ENCODE measurements around the gene ARID5B. TPM values are rescaled to one million over a fixed set of nuclear protein-coding genes. Genes with fewer than 3 reads are reported as not detected.

ARID5B gene
- total and polyA plus RNA-seq, 7 donors: 8.5 to 166 (median 75.9) TPM

DNA sequence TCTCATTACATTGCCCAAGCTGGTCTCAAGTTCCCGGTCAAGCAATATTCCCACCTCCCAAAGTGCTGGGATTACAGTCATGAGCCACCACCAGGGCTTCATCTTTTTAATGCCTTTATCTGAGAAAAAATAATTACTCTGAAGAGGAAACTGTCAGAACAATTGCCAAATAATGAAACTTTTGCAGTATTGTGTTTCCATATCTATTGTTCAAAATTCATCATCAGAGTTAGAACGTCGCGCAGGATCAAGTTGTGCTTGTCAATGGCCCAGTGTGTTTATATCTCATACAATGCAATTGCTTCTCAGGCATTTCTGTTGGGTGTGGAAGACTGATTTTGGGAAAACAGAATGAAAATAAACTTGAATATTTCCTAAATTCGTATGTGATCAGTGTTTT, 143.1 kb downstream of the ARID5B start:
- Histone ChIP-seq H3K4me3 (no peak overlapping the region), H3K4me1 (peaks cover 35% of the 10 kb centered on the region), H3K36me3 (ENCODE audit: insufficient read depth in 1 of 2, low read depth in 1 of 2) (no peaks in the 10 kb centered on the region), H3K27ac (peak overlapping the region; percentile 98), H3K9me3 (no peaks in the 10 kb centered on the region), H3K27me3 (ENCODE audit: insufficient read depth in 3 of 3, low read length in 2 of 3) (no peaks in the 10 kb centered on the region)
- no peak for ATAC-seq
- TF ChIP-seq, protein P1, sequence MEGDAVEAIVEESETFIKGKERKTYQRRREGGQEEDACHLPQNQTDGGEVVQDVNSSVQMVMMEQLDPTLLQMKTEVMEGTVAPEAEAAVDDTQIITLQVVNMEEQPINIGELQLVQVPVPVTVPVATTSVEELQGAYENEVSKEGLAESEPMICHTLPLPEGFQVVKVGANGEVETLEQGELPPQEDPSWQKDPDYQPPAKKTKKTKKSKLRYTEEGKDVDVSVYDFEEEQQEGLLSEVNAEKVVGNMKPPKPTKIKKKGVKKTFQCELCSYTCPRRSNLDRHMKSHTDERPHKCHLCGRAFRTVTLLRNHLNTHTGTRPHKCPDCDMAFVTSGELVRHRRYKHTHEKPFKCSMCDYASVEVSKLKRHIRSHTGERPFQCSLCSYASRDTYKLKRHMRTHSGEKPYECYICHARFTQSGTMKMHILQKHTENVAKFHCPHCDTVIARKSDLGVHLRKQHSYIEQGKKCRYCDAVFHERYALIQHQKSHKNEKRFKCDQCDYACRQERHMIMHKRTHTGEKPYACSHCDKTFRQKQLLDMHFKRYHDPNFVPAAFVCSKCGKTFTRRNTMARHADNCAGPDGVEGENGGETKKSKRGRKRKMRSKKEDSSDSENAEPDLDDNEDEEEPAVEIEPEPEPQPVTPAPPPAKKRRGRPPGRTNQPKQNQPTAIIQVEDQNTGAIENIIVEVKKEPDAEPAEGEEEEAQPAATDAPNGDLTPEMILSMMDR (IDR thresholded peaks at IDR 0.05): no peak
- no peak for DNase-seq
- 83 to 86% (median 85%) methylated on average over 5 of the region's 5 CpGs for WGBS, 3 donors
- intact Hi-C loops (cut with DNase I): loop anchor here in 1 of 2 donors (10.0 kb wide), 1 partner anchor 50 kb away; no protein-coding TSS in a partner anchor

DNA sequence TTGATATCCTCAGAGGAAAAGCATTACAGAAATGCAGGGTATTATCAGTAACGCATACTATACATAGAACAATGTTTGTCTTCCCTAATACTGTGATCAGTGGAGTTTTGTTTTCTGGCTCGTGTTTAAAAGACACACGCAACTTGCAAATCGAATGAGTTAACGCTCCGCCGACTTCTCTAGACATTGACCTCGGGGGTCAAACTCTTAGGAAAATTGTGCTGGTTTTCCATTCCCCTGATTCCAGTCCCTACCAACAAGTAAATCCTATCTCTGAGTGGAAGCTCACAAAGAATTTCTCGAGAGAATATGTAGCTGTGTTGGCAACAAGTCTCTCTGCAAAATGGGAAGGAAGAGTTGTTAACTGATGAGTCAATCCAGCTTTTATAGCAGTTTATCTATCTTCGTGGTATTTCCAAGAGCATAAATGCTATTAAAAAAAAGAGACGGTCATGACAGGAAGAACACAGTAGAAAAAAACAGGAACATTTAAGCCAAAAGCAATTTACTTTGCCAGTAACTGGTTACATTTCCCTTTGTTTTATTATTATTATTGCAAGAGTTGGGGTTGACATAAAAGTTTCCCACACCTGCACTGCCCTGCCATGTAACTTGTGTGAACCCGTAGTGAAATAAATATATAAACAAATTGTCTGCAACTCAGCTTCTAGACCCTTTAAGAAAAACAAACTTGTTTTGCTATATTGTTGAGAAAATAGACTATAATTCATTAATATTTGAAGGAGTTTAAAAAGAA, 144.4 kb downstream of the ARID5B start:
- Histone ChIP-seq H3K4me3 (peak overlapping the region; percentile 38), H3K4me1 (peaks cover 35% of the 10 kb centered on the region), H3K27ac (peak overlapping the region; percentile 98), H3K36me3 (ENCODE audit: insufficient read depth in 1 of 2, low read depth in 1 of 2) (no peaks in the 10 kb centered on the region), H3K9me3 (no peaks in the 10 kb centered on the region), H3K27me3 (ENCODE audit: insufficient read depth in 3 of 3, low read length in 2 of 3) (no peaks in the 10 kb centered on the region)
- 11 to 16% (median 15%) methylated on average over 12 of the region's 12 CpGs for WGBS, 3 donors
- intact Hi-C loops (cut with DNase I): loop anchor here (5.0 to 10.0 kb wide), 2 partner anchors 36 to 49 kb away; no protein-coding TSS in a partner anchor
- TF ChIP-seq, protein P1 (IDR thresholded peaks at IDR 0.05): no peak
- DNase-seq (no peak), ATAC-seq (peak in 3 of 4 donors; percentile 32 to 35 (median 34))

DNA sequence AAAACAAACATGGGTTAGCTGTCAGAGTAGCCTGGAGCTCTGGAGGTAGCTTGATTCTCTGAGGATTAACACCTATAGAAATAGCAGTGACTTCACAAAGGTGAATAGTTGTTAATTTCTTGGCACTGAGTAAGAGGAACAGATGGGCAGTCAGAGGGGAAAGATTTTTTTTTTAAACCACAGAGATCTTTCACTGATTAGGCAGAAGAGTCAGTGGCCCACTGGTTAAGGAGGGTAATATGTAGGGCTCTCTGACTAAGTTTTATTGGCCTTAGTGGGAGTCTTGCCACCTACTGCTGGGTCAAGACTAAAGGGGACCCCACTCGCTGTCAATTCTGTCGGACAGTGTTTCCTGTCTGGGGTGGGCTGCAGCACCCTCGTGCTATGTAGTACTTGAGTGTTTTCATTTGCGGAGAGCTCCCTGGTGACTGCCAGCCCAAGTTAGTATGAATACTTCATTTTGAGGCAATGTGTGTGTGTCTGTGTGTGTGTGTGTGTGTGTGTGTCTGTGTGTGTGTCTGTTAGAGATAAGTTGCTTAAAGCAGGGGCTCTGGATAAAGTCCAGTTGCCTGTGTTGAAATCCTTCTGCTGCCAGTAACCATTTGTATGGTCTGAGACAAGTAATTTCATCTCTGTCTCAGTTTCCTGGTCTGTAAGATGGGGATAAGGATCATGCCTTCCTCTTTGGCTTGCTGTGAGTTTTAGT, 145.2 kb downstream of the ARID5B start:
- TF ChIP-seq, protein P1 (IDR thresholded peaks at IDR 0.05): no peak
- Histone ChIP-seq H3K27me3 (ENCODE audit: insufficient read depth in 3 of 3, low read length in 2 of 3) (no peaks in the 10 kb centered on the region), H3K4me1 (peaks cover 31% of the 10 kb centered on the region), H3K36me3 (ENCODE audit: insufficient read depth in 1 of 2, low read depth in 1 of 2) (peaks cover 0 to 4% of the 10 kb centered on the region in 2 donors), H3K4me3 (peak overlapping the region; percentile 38), H3K27ac (peak overlapping the region; percentile 98), H3K9me3 (no peaks in the 10 kb centered on the region)
- ATAC-seq: peak in 3 of 4 donors; percentile 9 to 33 (median 22)
- peak in 1 of 2 donors; percentile 38 for DNase-seq
- 46 to 51% (median 51%) methylated on average over 4 of the region's 4 CpGs for WGBS, 3 donors
- intact Hi-C loops (cut with DNase I): loop anchor here (5.0 to 10.0 kb wide), 2 partner anchors 36 to 48 kb away; no protein-coding TSS in a partner anchor

DNA sequence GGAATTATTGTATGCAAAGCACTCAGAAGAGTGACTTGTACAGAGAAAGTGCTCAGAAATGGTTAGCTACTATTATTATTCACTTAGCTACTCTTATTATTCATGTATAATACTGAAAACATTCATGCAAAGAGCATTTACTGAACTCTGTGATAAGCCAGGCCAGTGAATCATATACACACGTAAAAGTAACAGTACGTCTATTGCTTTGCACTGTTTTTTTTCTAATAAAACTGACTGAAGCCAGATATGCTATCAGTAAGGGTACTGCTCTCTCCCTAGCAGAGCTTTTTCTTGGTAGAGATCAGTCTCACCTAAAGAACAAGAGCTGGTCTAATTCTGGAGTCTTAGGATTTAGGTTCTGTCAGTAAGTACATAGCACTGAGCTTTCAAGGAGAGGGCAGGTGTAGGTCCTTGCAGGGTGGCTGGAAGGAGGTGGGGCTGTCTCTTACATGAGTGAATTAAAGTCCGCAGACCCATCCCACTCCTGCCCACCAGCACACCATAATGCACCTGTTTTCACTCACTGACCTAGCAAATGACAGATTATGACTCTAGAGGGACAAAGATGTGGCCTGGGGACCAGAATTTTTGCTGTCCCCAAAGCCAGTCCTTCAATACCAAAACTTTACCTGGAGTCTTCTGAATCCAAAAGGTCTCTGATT, 145.9 kb downstream of the ARID5B start:
- H3K4me1 ChIP-seq: peaks cover 31% of the 10 kb centered on the region

More for the DNA sequence above, 145.9 kb downstream of the ARID5B start:
- H3K27me3 ChIP-seq (ENCODE audit: insufficient read depth in 3 of 3, low read length in 2 of 3): no peaks in the 10 kb centered on the region
- no peaks in the 10 kb centered on the region for H3K9me3 ChIP-seq
- 81 to 89% (median 84%) methylated on average over 3 of the region's 3 CpGs for WGBS, 3 donors
- DNase-seq (no peak), ATAC-seq (no peak)
- peak overlapping the region; percentile 98 for H3K27ac ChIP-seq
- no peak overlapping the region for H3K4me3 ChIP-seq
- H3K36me3 ChIP-seq (ENCODE audit: insufficient read depth in 1 of 2, low read depth in 1 of 2): peaks cover 0 to 11% of the 10 kb centered on the region in 2 donors
- TF ChIP-seq, protein P1 (IDR thresholded peaks at IDR 0.05): no peak
- intact Hi-C loops (cut with DNase I): loop anchor here (5.0 to 10.0 kb wide), 2 partner anchors 35 to 47 kb away; no protein-coding TSS in a partner anchor

Data from psoas muscle (tissue), 8 donors.